Prostate gland (tissue), 2 donors: ENCODE data around the gene B4GALNT4. TPM values are rescaled to one million over a fixed set of nuclear protein-coding genes. Genes with fewer than 3 reads are reported as not detected.

Experiments used
- DNase-seq: peaks from one replicate; pipeline ENCODE4 v3.0.0-alpha.2; 2019; ENCODE audit warnings: low spot score
- H3K27ac ChIP-seq, 2 donors: fragments of 200-600 bp; sonication (generic); 2 replicates each; pipeline ENCODE4 v1.5.1; 2017 to 2019
- H3K27me3 ChIP-seq: fragments of 200-600 bp; sonication (generic); replicated peaks from 2 replicates; pipeline ENCODE4 v1.5.1; 2019; ENCODE audit not compliant: insufficient read depth
- H3K36me3 ChIP-seq, 2 donors: fragments of 200-600 bp; sonication (generic); 1 replicate in 1 of 2; 2 replicates in 1 of 2; pipeline versions ENCODE4 v1.5.1 to v1.8.1; 2017 to 2019
- H3K4me1 ChIP-seq: fragments of 200-600 bp; sonication (generic); replicated peaks from 2 replicates; pipeline ENCODE4 v1.5.1; 2019
- H3K4me3 ChIP-seq, 2 donors: fragments of 200-600 bp; sonication (generic); 2 replicates each; pipeline ENCODE4 v1.5.1; 2017 to 2019
- H3K9me3 ChIP-seq: fragments of 200-600 bp; sonication (generic); 2 replicates; pipeline ENCODE4 v1.5.1; 2017
- POLR2A ChIP-seq: fragments of 450-650 bp; IDR thresholded peaks from one replicate; pipeline ENCODE4 v1.6.1; 2016; ENCODE audit warnings: antibody characterized with exemption, mild to moderate bottlenecking
- POLR2AphosphoS5 ChIP-seq: sonication (generic); formaldehyde crosslinking; IDR thresholded peaks from one replicate; pipeline ENCODE4 v1.6.1; 2017; ENCODE audit warnings: antibody characterized with exemption
- WGBS: methylation state at CpG from one replicate; pipeline ENCODE4 v1.1.5; 2018; 5-methylcytosine and 5-hydroxymethylcytosine counted together
- intact Hi-C: fragments of 100-400 bp; cut with DNase I; formaldehyde crosslinking; loops from one replicate; pipeline ENCODE4 v1.14.2; 2022
- total RNA-seq, 2 donors: library from RNA; depleted of rRNA; stranded (reverse); fragments of >200 nt; gene quantifications; one replicate each; pipeline ENCODE4 v1.1.0, GENCODE V29; 2016
- TF ChIP-seq, protein P1 (sequence below), 4 experiments: fragments of 200-600 bp in 2 of 4; fragments of 450-650 bp in 2 of 4; sonication (generic) in 2 of 4; IDR thresholded peaks; 1 replicate in 3 of 4; 2 replicates in 1 of 4; pipeline ENCODE4 v1.5.1; 2016 to 2019; ENCODE audit warnings: antibody characterized with exemption in 4 of 4, mild to moderate bottlenecking in 2 of 4, moderate library complexity in 2 of 4

B4GALNT4 gene
- total RNA-seq, 2 donors from 2014 or later, result 5.8 to 14.2 TPM

DNA sequence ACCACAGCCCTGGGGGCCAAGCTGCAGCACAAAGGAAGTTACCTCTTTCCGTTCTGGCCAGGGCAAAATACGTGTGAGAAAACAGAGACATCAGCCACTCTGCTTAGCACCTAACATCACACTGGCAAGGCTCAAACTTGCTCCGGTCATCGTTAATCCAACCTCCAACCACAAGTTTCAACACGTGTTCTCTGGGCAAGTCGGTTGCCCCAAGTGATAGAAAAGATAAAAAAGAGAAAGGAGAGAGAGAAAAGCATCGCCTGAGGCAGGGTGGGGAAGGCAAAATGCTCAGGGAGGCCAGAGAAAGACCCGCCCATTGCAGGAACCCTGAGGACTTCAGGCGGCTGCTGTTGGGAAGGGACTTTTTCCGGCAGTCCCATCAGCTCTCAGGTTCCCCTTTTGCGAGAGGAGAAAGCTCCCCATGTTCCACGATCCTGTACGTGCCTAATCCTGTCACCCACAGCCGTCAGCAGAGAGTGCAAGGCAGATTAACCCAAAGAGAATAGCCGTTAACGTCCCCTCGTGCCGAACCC lies 18.5 kb upstream of the B4GALNT4 start:
- intact Hi-C loops, result no loop called here
- 41% methylated on average over 18 of the region's 18 CpGs for WGBS

DNA sequence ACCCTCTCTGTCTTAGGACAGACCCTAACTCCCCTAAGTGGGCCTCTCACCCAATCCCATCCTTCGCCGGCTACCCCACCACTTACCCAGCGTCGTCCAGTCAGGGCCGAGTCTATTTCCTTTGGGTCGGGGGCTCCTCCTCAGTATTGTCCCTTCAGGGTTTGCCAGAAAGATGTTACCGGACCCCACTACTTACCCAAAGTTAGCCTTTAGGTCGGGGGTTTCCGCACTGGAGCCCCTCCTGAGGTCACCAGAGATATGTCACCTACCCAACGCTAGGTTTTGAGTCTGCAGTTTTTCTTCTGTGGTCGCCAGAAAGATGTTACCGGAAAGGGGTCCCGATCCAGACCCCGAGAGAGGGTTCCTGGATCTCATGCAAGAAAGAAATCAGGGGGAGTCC lies 17.9 kb upstream of the B4GALNT4 start:
- TF ChIP-seq POLR2A, result no peak
- TF ChIP-seq, protein P1, sequence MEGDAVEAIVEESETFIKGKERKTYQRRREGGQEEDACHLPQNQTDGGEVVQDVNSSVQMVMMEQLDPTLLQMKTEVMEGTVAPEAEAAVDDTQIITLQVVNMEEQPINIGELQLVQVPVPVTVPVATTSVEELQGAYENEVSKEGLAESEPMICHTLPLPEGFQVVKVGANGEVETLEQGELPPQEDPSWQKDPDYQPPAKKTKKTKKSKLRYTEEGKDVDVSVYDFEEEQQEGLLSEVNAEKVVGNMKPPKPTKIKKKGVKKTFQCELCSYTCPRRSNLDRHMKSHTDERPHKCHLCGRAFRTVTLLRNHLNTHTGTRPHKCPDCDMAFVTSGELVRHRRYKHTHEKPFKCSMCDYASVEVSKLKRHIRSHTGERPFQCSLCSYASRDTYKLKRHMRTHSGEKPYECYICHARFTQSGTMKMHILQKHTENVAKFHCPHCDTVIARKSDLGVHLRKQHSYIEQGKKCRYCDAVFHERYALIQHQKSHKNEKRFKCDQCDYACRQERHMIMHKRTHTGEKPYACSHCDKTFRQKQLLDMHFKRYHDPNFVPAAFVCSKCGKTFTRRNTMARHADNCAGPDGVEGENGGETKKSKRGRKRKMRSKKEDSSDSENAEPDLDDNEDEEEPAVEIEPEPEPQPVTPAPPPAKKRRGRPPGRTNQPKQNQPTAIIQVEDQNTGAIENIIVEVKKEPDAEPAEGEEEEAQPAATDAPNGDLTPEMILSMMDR (IDR thresholded peaks at IDR 0.05), result no peak
- TF ChIP-seq POLR2AphosphoS5, result no peak
- 93% methylated on average over 14 of the region's 14 CpGs for WGBS
- H3K27me3 ChIP-seq, result no peaks in the 10 kb centered on the region
- H3K4me1 ChIP-seq, result no peaks in the 10 kb centered on the region
- peak overlapping the region; percentile 54 to 65 for H3K27ac ChIP-seq
- DNase-seq, result no peak
- no peaks in the 10 kb centered on the region for H3K36me3 ChIP-seq
- intact Hi-C loops, result no loop called here
- H3K4me3 ChIP-seq, result no peak overlapping the region
- no peaks in the 10 kb centered on the region for H3K9me3 ChIP-seq

More for the DNA sequence above, 18.5 kb upstream of the B4GALNT4 start:
- H3K4me3 ChIP-seq, result no peak overlapping the region
- peak overlapping the region; percentile 54 to 65 for H3K27ac ChIP-seq
- no peaks in the 10 kb centered on the region for H3K27me3 ChIP-seq
- peak; percentile 81 for DNase-seq
- H3K4me1 ChIP-seq, result no peaks in the 10 kb centered on the region
- TF ChIP-seq, protein P1 (IDR thresholded peaks at IDR 0.05), result no peak
- peak; percentile 92 for TF ChIP-seq POLR2AphosphoS5
- TF ChIP-seq POLR2A, result peak; percentile 48
- no peaks in the 10 kb centered on the region for H3K36me3 ChIP-seq
- H3K9me3 ChIP-seq, result no peaks in the 10 kb centered on the region

DNA sequence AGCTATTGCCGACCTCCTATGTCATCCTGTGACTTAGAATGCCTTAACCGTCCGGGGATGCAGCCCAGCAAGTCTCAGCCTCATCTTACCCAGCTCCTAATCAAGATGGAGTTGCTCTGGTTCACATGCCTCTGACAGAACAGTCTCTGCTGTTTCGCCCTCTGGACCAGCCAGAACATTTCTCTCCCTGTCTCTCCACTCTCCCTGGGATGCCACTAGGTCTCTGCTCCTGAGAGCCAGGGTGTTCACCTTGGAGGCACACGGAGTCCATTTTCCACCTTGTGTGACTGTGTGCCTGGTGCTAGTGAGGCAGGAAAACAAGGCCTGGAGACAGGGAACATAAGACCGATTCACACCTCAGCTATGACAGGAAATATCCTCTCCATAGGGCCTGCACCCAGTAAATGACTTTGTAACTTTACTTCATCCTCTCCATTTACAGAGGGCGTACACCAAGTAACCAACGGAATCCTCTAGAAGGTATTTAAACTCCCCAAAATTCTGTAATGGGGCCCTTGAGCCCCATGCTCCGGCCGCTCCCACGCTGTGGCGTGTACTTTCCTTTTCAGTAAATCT lies 16.8 kb upstream of the B4GALNT4 start:
- Histone ChIP-seq H3K27me3 (no peaks in the 10 kb centered on the region), H3K36me3 (no peaks in the 10 kb centered on the region), H3K4me1 (no peaks in the 10 kb centered on the region), H3K27ac (peak overlapping the region; percentile 88 to 94), H3K9me3 (no peaks in the 10 kb centered on the region), H3K4me3 (no peak overlapping the region)
- intact Hi-C loops, result no loop called here
- TF ChIP-seq POLR2A (no peak), POLR2AphosphoS5 (no peak)
- TF ChIP-seq, protein P1 (IDR thresholded peaks at IDR 0.05), result no peak
- 91% methylated on average over 12 of the region's 12 CpGs for WGBS
- DNase-seq, result no peak

DNA sequence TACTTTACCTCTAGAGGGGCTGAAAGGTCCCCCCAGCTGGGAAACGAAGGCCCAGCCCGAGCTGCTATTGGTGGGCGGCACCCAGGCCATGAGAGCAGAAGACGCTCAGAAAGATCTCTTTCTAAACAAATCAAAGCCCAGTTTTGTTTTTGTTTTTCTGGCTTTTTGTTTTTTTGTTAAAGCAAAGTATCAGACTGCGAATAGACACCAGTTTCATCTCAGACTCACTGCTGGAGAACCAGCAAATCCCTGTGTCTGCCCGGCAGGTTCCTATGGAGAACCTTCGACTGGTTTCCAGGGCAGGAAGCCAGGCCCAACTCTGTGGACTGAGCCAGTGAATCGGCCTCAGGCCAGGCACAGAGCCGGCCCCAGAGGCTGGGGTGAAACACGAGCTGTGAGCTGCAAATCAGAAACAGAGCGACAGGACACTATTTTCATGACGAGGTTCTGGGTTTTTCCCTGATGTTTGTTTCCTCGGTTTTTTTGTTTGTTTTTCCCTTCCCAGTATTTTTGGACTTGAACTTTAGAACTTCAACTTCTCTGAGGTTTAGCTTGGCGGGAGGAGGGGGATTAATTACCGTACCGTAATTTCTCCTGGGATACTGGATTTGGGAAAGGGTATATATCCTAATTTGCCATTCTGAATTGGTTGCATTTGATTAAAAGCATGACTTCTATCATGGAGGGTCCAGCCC lies 16.0 kb upstream of the B4GALNT4 start:
- Histone ChIP-seq H3K9me3 (no peaks in the 10 kb centered on the region), H3K36me3 (no peaks in the 10 kb centered on the region), H3K4me3 (no peak overlapping the region), H3K27me3 (no peaks in the 10 kb centered on the region), H3K4me1 (no peaks in the 10 kb centered on the region), H3K27ac (peak overlapping the region; percentile 88 to 94)
- intact Hi-C loops, result no loop called here
- whole genome bisulfite sequencing, result 15% methylated on average over 16 of the region's 16 CpGs
- TF ChIP-seq POLR2A, result peak; percentile 67
- TF ChIP-seq, protein P1 (IDR thresholded peaks at IDR 0.05), result no peak
- TF ChIP-seq POLR2AphosphoS5, result peak; percentile 91
- peak; percentile 88 for DNase-seq
